Choroid plexus epithelial cell (primary cell): Measurements from ENCODE around the gene POLN.

ENCODE experiments used
- DNase-seq: peaks from one replicate; pipeline ENCODE4 v3.0.0-alpha.2; 2010; ENCODE audit warnings: low read depth
- H3K4me3 ChIP-seq: 2 replicates; pipeline ENCODE4 v1.5.1; 2011; ENCODE audit warnings: low read depth, mild to moderate bottlenecking, control low read depth, low read length, moderate library complexity
- CTCF ChIP-seq: conservative IDR thresholded peaks from 2 replicates; pipeline ENCODE4 v1.5.1; 2011; ENCODE audit warnings: low read depth, mild to moderate bottlenecking, control low read depth, inconsistent platforms, low read length, moderate library complexity

The POLN gene

GRCh38 chr4:2287594-2287915, 45.6 kb upstream of the POLN start:
- H3K4me3 ChIP-seq: no peak overlapping the region
- no peak for TF ChIP-seq CTCF
- no peak for DNase-seq

GRCh38 chr4:2286904-2287593, 45.1 kb upstream of the POLN start:
- H3K4me3 ChIP-seq: no peak overlapping the region
- peak; percentile 35 for DNase-seq
- TF ChIP-seq CTCF: no peak

GRCh38 chr4:2285613-2286381, 43.9 kb upstream of the POLN start:
- no peak overlapping the region for H3K4me3 ChIP-seq
- no peak for DNase-seq
- TF ChIP-seq CTCF: no peak

- H3K4me3 ChIP-seq: no peak overlapping the region
- peak; percentile 41 for DNase-seq
- TF ChIP-seq CTCF: no peak
Observed at GRCh38 chr4:2284934-2285612, 43.2 kb upstream of the POLN start.

GRCh38 chr4:2284161-2284933, 42.4 kb upstream of the POLN start:
- no peak for DNase-seq
- TF ChIP-seq CTCF: no peak
- H3K4me3 ChIP-seq: no peak overlapping the region

GRCh38 chr4:2283199-2283711, 41.3 kb upstream of the POLN start:
- H3K4me3 ChIP-seq: no peak overlapping the region
- DNase-seq: no peak
- no peak for TF ChIP-seq CTCF
